HG02852 (cell line): Measurements from ENCODE around the gene RTP2.
A peak's percentile ranks its signal among the peaks of the same experiment; 100 is the strongest.
"Not testable (repeated sequence)": the region's sequence is repeated elsewhere in the genome, so short reads cannot be mapped to it uniquely, and the experiment has no call there.

ENCODE experiments used
- ATAC-seq: cut with Tn5 transposase; IDR thresholded peaks from one replicate; pipeline ENCODE4 v1.9.1; 2021; ENCODE audit warnings: mild to moderate bottlenecking, moderate library complexity; ENCODE audit not compliant: unreplicated experiment

Gene RTP2

DNA sequence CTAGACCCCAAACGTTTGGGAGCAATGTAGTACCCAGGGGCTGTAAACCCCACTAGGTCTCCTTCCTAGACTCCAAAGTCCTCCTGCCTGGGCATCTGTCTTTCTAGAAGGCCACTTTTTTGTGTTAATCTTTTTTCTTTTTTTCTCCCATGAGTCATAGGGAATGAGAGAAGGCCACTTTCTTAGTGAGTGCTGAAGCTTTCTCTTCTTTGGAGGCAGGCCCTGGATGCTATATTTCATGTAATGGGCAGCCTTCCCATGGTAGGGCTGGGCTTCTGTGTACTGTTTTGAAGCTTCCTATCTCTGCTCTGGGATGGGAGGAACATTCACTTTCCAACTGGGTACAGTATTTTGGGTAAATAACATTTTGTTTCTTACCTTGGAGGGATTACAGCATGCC, 15.2 kb upstream of the RTP2 start:
- no peak for ATAC-seq

DNA sequence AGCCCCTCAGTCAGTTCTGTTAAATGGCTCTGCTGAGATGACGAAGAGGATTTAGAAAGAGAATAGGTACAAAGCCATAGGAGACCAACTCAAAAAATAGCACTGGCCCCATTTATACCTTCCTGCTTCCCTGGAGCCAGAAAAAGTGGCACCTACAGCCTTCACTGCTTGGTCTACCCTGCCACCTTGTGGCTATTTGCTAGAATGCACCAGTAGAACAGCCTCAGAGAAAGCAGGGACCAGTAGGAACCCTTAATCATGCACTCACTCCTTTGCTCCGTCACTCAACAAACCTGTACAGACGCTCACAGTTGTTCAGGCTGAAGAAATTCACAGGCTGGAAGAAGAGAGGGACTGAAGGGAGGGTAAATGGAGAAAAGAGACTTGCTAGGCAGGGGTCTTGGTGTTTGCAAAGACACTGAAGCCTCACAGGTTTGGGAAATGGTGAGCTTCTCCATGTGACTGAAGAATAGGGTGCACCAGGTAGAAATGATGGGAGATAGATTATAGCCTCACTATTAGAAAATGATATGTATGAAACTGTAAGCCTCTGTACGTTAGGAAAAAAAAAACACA, 12.1 kb upstream of the RTP2 start:
- peak; percentile 92 for ATAC-seq

DNA sequence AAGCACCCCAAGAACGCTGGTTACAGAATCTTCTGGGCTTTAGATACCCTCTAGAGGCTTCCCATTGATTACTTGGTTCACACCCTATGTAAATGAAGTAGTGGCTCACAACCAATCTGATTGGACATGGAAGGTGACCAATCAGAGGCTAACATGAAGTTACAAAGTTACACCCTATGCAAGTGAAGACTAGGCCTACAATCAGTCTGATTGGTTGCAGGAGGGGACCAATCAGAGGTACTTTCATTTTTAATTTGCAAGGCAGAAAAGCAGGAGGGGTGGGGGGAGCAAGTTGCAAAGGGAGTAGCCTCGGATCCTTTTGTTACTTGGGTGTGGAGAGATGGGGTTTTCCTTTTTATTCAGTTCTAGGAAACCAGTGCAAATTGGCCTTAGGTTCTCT, 11.1 kb upstream of the RTP2 start:
- no peak for ATAC-seq

GRCh38 chr3:187709155-187709554, 6.8 kb upstream of the RTP2 start:
- ATAC-seq: no peak

- ATAC-seq: no peak
Observed at GRCh38 chr3:187708696-187709095, 6.3 kb upstream of the RTP2 start.

GRCh38 chr3:187706971-187707370, 4.6 kb upstream of the RTP2 start:
- no peak for ATAC-seq

DNA sequence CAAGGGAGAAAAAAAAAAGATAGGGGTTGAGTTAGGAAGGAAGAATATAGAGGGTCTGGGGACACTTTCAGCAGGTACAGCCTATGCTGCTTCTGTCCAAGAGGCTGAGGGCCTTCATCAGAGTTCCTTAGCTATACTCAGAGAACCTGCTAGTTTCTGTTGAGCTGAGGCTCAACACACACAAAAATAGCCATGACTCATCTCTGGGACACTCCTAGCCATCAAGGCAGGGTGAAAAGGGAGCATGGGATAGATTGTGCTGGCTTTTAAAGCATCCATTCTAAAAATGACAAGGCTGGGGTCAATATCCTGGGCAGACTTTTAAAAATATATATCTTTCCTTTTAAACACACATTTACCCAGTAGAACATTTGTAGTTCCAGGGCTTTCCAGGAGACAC, 2.8 kb upstream of the RTP2 start:
- ATAC-seq: no peak

DNA sequence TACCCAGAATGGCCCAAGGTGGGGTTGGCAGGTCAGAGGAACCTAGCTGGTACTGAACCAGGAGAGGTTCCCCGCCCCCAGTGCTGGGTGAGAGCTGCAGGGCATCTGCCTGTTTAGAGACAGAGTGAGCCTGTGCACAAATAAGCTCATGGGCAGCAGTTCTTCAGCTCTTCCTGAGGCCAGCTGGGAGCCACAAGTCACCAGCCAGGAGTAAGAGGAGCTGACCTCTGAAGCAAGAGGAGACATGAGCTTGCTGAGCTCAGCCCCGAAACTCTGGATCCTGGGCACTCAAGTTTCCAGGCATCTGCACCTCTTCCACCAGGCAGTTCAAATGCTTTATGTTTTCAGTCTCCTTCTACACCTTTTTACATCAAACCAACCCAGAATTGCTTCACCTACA, 2.1 kb downstream of the RTP2 start:
- no peak for ATAC-seq

GRCh38 chr3:187698499-187699399, 3.6 kb downstream of the RTP2 start:
- no peak for ATAC-seq

DNA sequence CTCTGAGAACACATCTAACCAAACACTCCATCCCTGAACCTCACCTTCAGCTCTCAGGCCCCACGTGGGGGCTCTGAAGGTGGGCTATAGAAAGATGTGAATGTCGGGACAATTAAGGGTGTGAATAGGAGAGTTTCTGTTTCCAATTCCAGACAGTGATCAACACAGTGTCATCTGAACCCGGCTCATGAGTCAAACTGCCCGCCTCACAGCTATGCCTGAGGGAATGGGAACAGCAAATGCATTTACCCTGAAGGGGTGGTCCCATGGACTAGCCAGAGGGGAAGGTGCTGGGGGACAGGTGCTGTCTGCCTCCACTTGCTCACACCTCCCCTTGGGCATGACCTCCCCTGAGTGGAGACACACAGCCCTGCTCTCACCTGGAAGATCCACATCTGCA, 6.3 kb downstream of the RTP2 start:
- no peak for ATAC-seq

DNA sequence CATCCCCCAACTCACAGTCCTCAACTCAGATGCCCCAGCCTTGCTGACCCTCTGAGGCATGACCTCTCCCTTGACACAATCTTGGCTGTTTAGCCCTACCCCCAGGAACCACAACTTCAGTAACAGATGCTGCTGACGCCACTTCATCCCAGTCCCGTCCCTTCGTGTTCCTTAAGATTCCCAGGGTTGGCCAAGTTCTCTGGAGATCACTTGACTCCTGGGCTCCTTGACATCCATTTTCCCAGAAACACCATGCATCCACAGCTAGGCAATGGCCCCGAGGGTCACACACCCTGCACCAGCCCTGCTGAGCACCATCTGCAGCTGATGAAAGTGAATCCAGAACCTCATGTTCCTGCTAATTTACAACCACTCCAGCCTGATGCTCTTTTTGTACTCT, 6.9 kb downstream of the RTP2 start:
- ATAC-seq: no peak

- ATAC-seq: no peak
Observed at GRCh38 chr3:187694801-187695200, 7.6 kb downstream of the RTP2 start.

- ATAC-seq: no peak
Observed at GRCh38 chr3:187693431-187693830, 8.9 kb downstream of the RTP2 start.

- no peak for ATAC-seq
Observed at GRCh38 chr3:187689984-187690383, 12.4 kb downstream of the RTP2 start.

GRCh38 chr3:187686621-187687273, 15.6 kb downstream of the RTP2 start:
- ATAC-seq: no peak

DNA sequence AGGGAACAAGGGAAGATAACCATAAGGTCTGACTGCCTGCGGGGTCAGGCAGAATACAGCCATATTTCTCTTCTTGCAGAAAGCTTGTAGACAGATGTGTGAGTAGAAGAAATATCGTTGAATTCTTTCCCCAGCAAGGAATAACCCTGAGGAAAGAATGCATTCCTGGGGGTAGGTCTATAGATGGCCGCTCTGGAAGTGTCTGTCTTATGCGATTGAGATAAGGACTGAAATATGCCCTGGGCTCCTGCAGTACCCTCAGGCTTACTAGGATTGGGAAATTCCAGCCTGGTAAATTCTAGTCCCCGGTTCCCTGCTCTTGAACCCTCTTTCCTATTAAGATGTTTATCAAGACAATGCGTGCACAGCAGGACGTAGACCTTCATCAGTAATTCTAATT, 16.4 kb downstream of the RTP2 start:
- no peak for ATAC-seq

DNA sequence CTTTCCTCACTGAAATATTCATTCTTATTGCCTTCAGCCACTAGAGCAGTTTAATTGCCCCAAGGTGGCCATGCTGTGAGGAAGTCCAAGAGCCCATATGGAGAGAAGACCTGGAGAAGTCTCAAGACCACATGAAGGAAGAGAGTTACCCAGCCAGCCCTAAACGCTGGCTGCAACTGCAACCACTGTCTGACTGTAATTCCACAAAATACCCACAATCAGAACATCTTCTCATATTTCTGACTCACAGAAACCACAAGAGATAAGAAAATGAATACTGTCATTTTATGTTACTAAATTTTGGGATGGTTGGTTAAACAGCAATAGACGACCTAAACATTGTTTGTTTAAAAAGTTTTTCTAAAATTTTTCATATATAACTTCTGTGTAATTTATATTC, 17.5 kb downstream of the RTP2 start:
- no peak for ATAC-seq

- ATAC-seq: no peak
Observed at GRCh38 chr3:187684444-187684843, 17.9 kb downstream of the RTP2 start.

- ATAC-seq: not testable (repeated sequence)
Observed at GRCh38 chr3:187681756-187682155, 20.6 kb downstream of the RTP2 start.

- ATAC-seq: peak; percentile 67
Observed at GRCh38 chr3:187679638-187680396, 22.5 kb downstream of the RTP2 start.

GRCh38 chr3:187678726-187679268, 23.6 kb downstream of the RTP2 start:
- no peak for ATAC-seq
